ENCODE measurements around the gene EIF3CL.
"Not testable (repeated sequence)": the region's sequence is repeated elsewhere in the genome, so short reads cannot be mapped to it uniquely, and the experiment has no call there.

Gene EIF3CL

DNA sequence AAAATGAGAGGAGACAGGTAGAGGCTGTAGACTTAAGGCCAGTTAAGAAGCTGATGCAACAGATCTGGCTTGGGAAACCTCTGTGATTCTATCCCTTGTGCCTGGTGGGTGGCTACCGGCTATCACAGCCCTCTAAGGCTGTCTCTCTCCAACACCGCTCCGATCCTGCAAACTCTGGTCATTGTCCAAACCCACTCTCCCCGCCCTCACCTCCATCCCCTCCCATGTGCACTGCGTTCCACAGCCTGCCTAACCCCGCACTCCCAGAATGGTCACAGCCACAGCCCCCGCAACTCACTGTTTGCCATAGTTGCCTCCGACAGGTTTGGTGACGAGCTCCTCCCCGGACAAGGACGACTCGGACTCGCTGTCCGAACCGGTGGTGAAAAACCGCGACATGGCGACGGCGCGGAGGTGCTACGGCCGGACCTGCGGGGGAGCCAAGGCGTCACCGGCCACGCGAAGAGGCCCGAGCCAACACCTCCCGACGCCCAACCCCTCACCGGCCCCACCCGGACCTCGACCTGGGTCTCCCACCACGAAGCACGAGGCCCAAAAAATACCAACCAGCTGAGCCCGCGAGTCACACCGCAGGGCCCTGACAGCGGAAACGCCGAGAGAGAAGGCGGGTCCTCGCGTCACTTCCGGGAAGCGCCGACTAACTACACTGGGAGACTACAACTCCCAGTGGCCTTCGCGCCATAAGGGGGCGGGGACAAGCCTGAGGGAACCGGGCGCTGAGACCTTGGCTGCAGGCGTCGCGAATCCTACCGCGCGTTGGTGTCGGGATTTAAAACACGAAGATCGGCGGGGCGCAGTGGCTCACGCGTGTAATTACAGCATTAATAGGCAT is at the start of gene EIF3CL:
Gene EIF3CL (minus strand): TSS at position 622 of the 853 bp plus-strand sequence. CDS start 223 bp downstream, at position 399.
- DNase-seq = not testable (repeated sequence)

- DNase-seq = not testable (repeated sequence)
These were observed 43.4 kb upstream of the EIF3CL start for GRCh38 chr16:28447081-28447480.

DNA sequence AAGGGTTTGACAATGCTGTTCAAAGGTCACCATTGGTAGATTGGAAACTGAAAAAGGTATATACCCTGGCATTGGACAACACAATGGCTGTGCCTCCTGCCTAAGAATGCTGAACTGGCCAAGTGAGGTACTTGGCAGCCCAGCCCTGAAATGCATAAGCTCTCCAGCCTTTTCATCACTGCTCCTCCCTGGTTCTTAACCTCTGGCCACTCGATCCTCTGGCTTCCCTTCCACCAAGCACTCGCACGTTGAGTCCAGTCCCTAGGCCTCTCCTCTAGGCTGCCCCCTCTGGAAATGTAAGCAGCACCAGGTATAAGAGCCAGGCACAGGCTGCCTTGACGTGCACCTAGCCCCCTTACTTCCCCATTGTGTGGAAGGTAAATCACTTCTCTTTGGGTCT is 42.7 kb upstream of the EIF3CL start:
- DNase-seq = not testable (repeated sequence)

DNA sequence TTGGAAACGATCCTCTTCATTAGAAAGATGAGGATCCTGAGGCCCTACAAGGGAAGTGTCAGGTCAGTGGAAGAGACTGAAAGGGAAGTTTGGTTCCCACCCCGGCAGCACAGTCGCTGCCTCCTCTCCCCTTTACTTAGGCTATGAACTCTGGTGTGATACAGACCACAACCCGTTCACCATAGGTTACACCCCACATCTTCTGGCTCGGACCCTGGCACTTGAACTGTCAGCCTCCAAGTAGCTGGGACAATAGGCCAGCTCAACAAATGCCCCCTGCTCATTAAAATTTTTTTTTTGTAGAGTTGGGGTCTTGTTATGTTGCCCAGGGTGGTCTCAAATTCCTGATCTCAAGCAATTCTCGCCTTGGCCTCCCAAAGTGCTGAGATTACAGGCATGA is 40.3 kb upstream of the EIF3CL start:
- DNase-seq = not testable (repeated sequence)

DNA sequence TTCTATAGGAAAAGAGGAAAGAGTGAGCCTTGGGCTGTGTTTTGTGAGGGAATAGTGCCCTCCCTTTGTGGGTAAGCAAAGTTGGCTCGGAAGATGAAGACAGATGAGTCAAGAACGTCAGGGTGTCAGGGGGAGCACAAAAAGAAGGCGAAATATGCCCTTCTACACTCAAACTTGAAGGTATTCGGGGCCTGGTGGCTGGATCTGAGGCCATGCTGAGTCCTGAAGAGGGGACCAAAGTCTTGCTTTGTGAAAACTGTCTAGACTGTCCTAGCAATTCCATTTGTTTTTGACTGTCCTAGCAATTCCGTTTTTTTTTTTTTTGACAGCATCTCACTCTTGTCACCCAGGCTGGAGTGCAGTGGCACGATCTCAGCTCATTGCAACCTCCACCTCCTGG is 35.3 kb upstream of the EIF3CL start:
- DNase-seq = not testable (repeated sequence)

DNA sequence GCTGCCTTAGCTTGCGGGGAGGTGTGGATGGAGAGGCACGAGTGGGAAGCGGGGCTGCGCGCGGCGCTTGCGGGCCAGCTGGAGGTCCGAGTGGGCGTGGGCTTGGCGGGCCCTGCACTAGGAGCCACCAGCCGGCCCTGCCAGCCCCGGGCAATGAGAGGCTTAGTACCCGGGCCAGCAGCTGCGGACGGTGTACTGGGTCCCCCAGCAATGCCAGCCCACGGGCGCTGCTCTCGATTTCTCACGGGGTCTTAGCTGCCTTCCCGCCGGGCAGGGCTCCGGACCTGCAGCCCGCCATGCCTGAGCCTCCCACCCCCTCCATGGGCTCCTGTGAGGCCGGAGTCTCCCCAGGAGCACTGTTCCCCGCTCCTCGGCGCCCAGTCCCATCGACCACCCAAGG is 31.7 kb upstream of the EIF3CL start:
- not testable (repeated sequence) for DNase-seq

DNA sequence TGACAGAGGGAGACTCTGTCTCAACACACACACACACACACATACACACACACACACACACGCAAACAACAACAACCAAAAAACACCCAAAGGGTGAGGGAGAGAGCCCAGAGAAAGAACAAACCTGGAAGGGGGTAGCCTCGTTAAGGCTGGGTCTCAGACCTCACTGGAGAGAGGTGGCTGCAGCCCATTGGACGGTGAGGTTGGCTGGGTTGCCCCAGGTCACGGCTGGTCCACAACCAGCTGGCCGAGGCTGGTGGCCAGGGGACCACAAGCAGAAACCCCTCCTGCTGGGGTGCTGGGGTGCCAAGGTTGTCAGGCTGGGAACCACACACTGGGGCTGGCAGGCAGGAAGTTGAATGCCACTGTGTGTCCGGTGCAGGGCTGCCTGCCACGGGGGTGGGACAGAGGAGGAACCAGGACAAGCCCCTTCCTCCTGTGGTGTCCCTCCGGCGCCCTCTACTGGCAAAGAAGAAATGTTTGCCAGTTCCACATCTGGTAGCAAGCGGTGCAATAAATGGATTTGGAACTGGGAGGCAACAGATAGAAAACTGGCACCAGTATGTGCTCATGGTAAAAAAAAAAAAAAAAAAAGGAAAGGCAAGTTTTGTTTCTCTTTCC is 22.5 kb upstream of the EIF3CL start:
- DNase-seq = not testable (repeated sequence)

- DNase-seq = not testable (repeated sequence)
These were observed 17.6 kb upstream of the EIF3CL start for GRCh38 chr16:28421071-28421750.

DNA sequence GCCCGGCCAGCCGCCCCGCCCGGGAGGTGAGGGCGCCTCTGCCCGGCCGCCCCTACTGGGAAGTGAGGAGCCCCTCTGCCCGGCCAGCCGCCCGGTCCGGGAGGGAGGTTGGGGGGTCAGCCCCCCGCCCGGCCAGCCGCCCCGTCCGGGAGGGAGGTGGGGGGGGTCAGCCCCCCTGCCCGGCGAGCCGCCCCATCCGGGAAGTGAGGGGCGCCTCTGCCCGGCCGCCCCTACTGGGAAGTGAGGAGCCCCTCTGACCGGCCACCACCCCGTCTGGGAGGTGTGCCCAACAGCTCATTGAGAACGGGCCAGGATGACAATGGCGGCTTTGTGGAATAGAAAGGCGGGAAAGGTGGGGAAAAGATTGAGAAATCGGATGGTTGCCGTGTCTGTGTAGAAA is 13.4 kb upstream of the EIF3CL start:
- DNase-seq = not testable (repeated sequence)

GRCh38 chr16:28414530-28414929 is 10.9 kb upstream of the EIF3CL start:
- not testable (repeated sequence) for DNase-seq

DNA sequence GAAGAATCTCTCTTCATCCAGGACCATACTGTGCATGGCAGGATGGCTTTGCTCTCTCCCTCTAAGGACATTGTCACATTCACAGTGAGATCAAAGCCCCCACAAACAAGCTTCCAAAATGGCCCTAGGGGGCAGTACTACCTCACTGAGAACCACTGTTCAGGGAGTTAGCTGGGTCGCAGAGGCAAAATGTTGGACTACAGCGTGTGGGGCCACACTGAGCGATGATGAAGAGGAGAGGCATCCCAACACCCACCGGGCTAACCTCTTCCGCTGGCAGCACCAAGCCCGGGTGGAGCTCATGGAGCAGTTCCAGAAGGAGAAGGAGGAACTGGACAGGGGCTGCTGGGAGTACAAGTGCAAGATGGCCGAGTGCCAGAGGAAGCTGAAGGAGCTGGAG is 9.9 kb upstream of the EIF3CL start:
- not testable (repeated sequence) for DNase-seq

- not testable (repeated sequence) for DNase-seq
These were observed 11.6 kb downstream of the EIF3CL start for GRCh38 chr16:28392054-28392453.

DNA sequence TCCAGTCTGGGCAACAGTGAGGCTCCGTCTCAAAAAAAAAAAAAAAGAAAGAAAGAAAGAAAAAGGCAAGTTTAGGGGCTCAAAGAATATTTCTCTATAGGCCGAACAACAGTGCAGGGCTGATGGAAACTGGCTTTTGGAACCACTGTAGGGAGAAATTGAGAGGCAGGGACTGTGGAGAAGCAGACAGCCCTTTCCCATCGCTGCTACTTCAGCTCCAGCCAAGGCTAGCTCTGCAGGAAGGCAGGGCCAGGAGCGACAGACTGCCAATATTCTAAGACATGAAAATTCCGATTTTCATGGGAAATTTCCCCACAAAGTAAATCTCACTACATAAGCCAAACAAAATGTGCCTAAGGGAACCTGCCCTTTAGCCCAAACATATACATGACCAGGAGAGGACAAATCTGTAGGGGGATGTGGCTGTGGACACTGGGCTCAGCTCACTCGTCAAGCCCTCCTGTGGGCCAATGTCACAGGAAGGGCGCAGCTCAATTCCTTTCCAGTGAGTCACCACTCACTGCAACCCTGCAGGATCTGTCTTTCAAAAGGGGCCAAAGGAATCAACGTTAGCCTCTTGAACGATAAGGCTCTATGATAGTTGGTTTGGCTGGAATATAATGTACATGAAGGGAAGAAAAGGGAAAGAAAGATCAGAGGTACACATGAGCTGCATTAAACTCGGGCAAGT is 21.3 kb downstream of the EIF3CL start:
- DNase-seq = not testable (repeated sequence)

GRCh38 chr16:28377822-28378221 is 25.8 kb downstream of the EIF3CL start:
- DNase-seq = not testable (repeated sequence)

DNA sequence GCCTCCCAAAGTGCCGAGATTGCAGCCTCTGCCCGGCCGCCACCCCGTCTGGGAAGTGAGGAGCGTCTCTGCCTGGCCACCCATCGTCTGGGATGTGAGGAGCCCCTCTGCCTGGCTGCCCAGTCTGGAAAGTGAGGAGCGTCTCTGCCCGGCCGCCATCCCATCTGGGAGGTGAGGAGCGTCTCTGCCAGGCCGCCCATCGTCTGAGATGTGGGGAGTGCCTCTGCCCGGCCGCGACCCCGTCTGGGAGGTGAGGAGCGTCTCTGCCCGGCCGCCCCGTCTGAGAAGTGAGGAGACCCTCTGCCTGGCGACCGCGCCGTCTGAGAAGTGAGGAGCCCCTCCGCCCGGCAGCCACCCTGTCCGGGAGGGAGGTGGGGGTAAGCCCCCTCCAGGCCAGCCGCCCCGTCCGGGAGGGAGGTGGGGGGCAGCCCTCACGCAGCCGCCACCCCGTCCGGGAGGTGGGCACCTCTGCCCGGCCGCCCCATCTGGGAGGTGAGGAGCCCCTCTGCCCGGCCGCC is 26.5 kb downstream of the EIF3CL start:
- DNase-seq = not testable (repeated sequence)

DNA sequence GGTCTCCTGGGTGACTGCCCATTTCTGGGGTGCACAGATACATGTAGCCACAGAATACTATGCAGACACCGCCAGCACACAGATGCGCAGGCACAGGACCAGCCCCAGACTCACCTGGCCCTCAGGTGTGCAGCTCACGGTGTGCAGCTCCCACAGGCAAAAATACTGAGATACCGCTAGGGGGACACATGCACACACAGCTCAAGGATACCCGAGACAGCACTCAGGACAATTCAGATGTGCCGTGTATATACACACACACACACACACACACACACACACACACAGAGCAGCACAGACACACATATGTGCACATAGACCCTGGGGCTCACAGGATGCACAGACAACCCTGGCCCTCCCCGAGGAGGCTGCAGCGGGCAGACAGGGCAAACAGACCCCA is 28.5 kb downstream of the EIF3CL start:
- DNase-seq = not testable (repeated sequence)

DNA sequence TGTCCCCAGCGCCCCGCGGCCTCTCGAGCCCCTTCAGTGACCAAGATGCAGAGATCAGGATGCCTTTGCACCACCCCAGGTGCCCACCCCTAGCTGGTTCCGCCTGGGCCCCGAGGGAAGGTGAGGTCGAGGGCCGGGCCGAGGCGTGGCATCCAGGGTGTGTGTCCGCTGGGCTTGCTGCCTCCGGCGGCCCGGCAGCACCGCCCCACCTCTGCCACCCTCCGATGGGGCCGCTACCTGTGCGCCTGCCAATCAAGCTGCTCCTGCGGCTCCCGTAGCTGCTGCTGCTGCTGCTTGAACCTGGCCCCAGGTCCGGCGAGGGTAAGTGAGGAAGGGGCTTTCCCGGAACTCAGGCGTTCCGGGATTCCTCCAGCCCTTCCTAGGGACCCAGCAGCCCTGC is 29.4 kb downstream of the EIF3CL start:
- DNase-seq = not testable (repeated sequence)

DNA sequence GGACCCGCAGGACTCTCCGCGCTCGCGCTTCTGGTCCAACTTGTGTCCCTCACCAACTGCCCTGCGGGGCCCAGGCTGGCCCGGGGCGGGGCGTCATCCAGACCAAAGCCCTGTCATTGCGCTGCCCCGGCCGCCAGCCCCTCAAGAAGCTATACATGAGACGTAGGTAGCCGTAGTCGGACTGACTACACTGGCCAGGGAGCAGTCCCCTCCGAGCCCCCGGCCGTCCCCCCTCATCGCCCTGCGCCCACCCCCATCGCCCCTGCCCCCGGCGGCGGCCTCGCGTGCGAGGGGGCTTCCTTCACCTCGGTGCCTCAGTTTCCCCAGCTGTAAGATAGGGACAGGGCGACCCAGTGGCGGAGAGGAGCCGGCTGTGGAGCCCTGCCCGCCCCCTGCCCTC is 35.7 kb downstream of the EIF3CL start:
- not testable (repeated sequence) for DNase-seq

GRCh38 chr16:28364268-28365173 is 39.1 kb downstream of the EIF3CL start:
- not testable (repeated sequence) for DNase-seq

DNA sequence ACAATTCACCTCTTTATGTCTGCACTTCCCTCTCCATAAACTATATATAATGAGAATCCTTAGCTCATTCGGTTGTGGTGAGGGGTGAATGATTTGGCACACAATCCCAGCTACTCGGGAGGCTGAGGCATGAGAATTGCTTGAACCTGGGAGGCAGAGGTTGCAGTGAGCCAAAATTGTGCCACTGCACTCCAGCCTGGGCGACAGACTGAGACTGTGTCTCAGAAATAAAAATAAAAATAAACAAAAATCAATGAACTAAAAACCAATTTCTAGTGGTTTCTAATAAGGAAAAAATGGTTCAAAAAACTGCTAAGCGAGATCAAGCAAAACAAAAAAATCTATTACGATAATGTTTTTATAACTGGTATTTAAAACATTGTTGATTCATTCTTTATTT is 40.2 kb downstream of the EIF3CL start, which contains the start of gene NPIPB6:
Gene NPIPB6 (minus strand): TSS at position 101 of the 400 bp plus-strand sequence. CDS start 686 bp downstream, outside the sequence.
- not testable (repeated sequence) for DNase-seq

DNA sequence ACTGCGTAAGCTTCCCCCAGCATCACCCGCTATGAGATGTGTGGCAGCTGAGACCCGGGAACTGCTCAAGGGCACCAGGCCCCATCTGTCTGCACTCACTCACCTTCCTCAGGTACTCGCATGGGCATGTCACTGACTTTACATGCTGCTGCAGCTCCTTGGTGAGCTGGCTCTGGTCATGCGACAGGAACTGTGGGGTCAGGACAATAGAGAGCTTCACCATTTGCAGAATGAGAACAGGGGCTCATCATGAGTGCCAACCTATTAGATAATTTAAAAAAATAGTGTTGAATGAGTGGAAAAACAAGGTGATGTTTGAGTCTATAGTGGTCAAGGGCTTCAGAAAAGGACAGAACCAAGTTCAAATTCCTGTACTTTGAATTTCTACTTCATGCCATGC is 41.0 kb downstream of the EIF3CL start:
- DNase-seq = not testable (repeated sequence)
